ENCODE data around the gene MINK1. TPM values are rescaled to one million over a fixed set of nuclear protein-coding genes. Genes with fewer than 3 reads are reported as not detected.
"Not testable (repeated sequence)": the region's sequence is repeated elsewhere in the genome, so short reads cannot be mapped to it uniquely, and the experiment has no call there.

The MINK1 gene
- total RNA-seq, 1 donor from 2014 or later: 73.0 TPM

- TF ChIP-seq CTCF (conservative IDR thresholded peaks at IDR 0.05): no peak
- peak overlapping the region; percentile 28 for H3K4me3 Mint-ChIP-seq
- peaks cover 59% of the 10 kb centered on the region for H3K4me1 Mint-ChIP-seq
Observed at GRCh38 chr17:4856271-4856936, 23.3 kb downstream of the MINK1 start.

GRCh38 chr17:4856937-4857314 lies 23.8 kb downstream of the MINK1 start:
- no peaks in the 10 kb centered on the region for H3K9me3 Mint-ChIP-seq
- H3K36me3 Mint-ChIP-seq (ENCODE audit: low read depth): peaks cover 9% of the 10 kb centered on the region
- H3K4me1 Mint-ChIP-seq: peaks cover 56% of the 10 kb centered on the region
- no peak for TF ChIP-seq CTCF (conservative IDR thresholded peaks at IDR 0.05)
- peak overlapping the region; percentile 28 for H3K4me3 Mint-ChIP-seq
- no peak overlapping the region for H3K27ac Mint-ChIP-seq (ENCODE audit: unreplicated experiment)
- no peaks in the 10 kb centered on the region for H3K27me3 Mint-ChIP-seq (ENCODE audit: low read depth)
- no peak for DNase-seq (ENCODE audit: low read depth, low spot score)

More at GRCh38 chr17:4856271-4856936, 23.3 kb downstream of the MINK1 start:
- H3K27ac Mint-ChIP-seq (ENCODE audit: unreplicated experiment): no peak overlapping the region
- H3K9me3 Mint-ChIP-seq: no peaks in the 10 kb centered on the region
- H3K36me3 Mint-ChIP-seq (ENCODE audit: low read depth): peaks cover 8% of the 10 kb centered on the region
- H3K27me3 Mint-ChIP-seq (ENCODE audit: low read depth): no peaks in the 10 kb centered on the region
- DNase-seq (ENCODE audit: low read depth, low spot score): no peak

- Mint-ChIP-seq H3K27ac (ENCODE audit: unreplicated experiment) (peak overlapping the region; percentile 79), H3K4me1 (peaks cover 52% of the 10 kb centered on the region), H3K4me3 (peak overlapping the region; percentile 17)
Observed at GRCh38 chr17:4857347-4857746, 24.2 kb downstream of the MINK1 start.

GRCh38 chr17:4858068-4858881 lies 25.1 kb downstream of the MINK1 start:
- DNase-seq (ENCODE audit: low read depth, low spot score): no peak
- H3K4me1 Mint-ChIP-seq: peaks cover 51% of the 10 kb centered on the region
- TF ChIP-seq CTCF (conservative IDR thresholded peaks at IDR 0.05): no peak
- H3K4me3 Mint-ChIP-seq: peak overlapping the region; percentile 36
- H3K27me3 Mint-ChIP-seq (ENCODE audit: low read depth): no peaks in the 10 kb centered on the region
- H3K9me3 Mint-ChIP-seq: no peaks in the 10 kb centered on the region
- H3K36me3 Mint-ChIP-seq (ENCODE audit: low read depth): peaks cover 11% of the 10 kb centered on the region
- H3K27ac Mint-ChIP-seq (ENCODE audit: unreplicated experiment): peak overlapping the region; percentile 87

More at GRCh38 chr17:4857347-4857746, 24.2 kb downstream of the MINK1 start:
- not testable (repeated sequence) for H3K9me3 Mint-ChIP-seq; H3K27me3 Mint-ChIP-seq (ENCODE audit: low read depth); DNase-seq (ENCODE audit: low read depth, low spot score)
- H3K36me3 Mint-ChIP-seq (ENCODE audit: low read depth): peaks cover 11% of the 10 kb centered on the region

GRCh38 chr17:4858882-4859260 lies 25.7 kb downstream of the MINK1 start:
- DNase-seq (ENCODE audit: low read depth, low spot score): no peak
- Mint-ChIP-seq H3K4me3 (peak overlapping the region; percentile 36), H3K27ac (ENCODE audit: unreplicated experiment) (peak overlapping the region; percentile 87), H3K27me3 (ENCODE audit: low read depth) (no peaks in the 10 kb centered on the region), H3K36me3 (ENCODE audit: low read depth) (peaks cover 11% of the 10 kb centered on the region), H3K4me1 (peaks cover 51% of the 10 kb centered on the region), H3K9me3 (no peaks in the 10 kb centered on the region)
- no peak for TF ChIP-seq CTCF (conservative IDR thresholded peaks at IDR 0.05)
